NCI-H2227 treated with DMSO at 0.1 percent for 48 hours (cell line): Measurements from ENCODE around the gene SPEG.
"Not testable (repeated sequence)": the region's sequence is repeated elsewhere in the genome, so short reads cannot be mapped to it uniquely, and the experiment has no call there.

Experiments used
- DNase-seq: peaks from one replicate; lab custom pipeline; 2025; lab: John Stamatoyannopoulos, UW

Gene SPEG

GRCh38 chr2:219405451-219405850 lies 29.2 kb upstream of the SPEG start:
- no peak for DNase-seq

- DNase-seq, result no peak
These were observed 28.4 kb upstream of the SPEG start for GRCh38 chr2:219405958-219406860.

- no peak for DNase-seq
These were observed 27.8 kb upstream of the SPEG start for GRCh38 chr2:219406861-219407230.

GRCh38 chr2:219407343-219407742 lies 27.3 kb upstream of the SPEG start:
- not testable (repeated sequence) for DNase-seq

GRCh38 chr2:219408204-219408603 lies 26.4 kb upstream of the SPEG start:
- no peak for DNase-seq

- no peak for DNase-seq
These were observed 26.0 kb upstream of the SPEG start for GRCh38 chr2:219408631-219409030.

GRCh38 chr2:219409619-219410018 lies 25.0 kb upstream of the SPEG start:
- no peak for DNase-seq

- no peak for DNase-seq
These were observed 24.3 kb upstream of the SPEG start for GRCh38 chr2:219410390-219410789.

DNA sequence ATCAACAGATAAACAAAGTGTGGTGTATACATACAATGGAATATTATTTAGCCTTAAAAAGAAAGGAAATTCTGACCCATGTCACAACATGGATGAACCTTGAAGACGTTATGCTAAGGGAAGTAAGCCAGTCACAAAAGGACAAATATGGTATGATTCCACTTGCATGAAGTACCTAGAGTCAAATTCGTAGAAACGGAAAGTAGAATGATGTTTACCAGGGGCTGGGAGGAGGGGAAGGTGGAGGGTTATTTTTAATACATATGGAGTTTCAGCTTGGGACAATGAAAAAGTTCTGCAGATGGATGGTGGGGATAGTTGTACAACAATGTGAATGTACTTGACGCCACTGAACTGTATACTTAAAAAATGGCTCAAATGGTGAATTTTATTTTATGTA lies 19.8 kb upstream of the SPEG start:
- DNase-seq, result no peak

GRCh38 chr2:219415580-219416234 lies 18.9 kb upstream of the SPEG start:
- no peak for DNase-seq

DNA sequence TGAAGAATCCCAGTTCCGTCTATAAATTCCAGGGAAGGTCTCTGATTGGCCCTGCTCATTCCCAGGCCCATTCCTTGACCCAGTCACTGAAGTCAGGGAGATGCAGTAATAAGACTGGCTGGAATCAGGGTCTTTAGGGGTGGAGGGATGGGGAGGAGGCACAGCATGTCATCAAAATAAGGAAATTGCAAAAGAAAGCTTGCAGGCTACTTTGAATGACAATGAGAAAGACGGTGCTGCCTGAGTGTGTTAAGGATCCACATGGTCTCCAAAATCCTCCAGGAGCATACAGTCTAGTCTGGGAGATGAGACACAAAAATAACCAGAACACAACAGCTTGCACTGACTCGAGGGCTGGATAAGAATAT lies 18.4 kb upstream of the SPEG start:
- DNase-seq, result no peak

GRCh38 chr2:219416938-219417337 lies 17.7 kb upstream of the SPEG start:
- DNase-seq, result no peak

DNA sequence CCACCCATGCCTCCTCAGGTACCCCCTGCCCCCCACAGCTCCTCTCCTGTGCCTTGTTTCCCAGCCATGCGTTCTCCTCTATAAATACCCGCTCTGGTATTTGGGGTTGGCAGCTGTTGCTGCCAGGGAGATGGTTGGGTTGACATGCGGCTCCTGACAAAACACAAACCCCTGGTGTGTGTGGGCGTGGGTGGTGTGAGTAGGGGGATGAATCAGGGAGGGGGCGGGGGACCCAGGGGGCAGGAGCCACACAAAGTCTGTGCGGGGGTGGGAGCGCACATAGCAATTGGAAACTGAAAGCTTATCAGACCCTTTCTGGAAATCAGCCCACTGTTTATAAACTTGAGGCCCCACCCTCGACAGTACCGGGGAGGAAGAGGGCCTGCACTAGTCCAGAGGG lies 17.3 kb upstream of the SPEG start:
- no peak for DNase-seq

- no peak for DNase-seq
These were observed 16.3 kb upstream of the SPEG start, which contains the start of gene DES for GRCh38 chr2:219418155-219419011. Gene DES, plus strand, starts transcription at chr2:219418377. Its CDS starts 86 bp downstream, at chr2:219418463.

DNA sequence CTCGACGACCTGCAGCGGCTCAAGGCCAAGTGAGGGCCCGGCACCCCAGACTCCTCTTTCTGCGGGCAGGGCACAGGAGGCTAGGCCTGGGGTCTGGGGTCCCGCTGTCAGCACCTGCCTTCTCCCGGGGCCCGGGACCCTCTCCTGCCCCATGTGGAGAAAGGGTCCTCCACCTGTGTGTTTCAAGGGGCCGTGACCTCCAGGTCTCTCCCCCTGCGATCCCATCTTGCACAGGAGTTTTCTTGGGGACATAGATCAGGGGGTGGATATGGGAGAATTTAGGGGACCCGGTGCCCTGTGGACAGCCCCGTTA lies 15.7 kb upstream of the SPEG start:
- no peak for DNase-seq

DNA sequence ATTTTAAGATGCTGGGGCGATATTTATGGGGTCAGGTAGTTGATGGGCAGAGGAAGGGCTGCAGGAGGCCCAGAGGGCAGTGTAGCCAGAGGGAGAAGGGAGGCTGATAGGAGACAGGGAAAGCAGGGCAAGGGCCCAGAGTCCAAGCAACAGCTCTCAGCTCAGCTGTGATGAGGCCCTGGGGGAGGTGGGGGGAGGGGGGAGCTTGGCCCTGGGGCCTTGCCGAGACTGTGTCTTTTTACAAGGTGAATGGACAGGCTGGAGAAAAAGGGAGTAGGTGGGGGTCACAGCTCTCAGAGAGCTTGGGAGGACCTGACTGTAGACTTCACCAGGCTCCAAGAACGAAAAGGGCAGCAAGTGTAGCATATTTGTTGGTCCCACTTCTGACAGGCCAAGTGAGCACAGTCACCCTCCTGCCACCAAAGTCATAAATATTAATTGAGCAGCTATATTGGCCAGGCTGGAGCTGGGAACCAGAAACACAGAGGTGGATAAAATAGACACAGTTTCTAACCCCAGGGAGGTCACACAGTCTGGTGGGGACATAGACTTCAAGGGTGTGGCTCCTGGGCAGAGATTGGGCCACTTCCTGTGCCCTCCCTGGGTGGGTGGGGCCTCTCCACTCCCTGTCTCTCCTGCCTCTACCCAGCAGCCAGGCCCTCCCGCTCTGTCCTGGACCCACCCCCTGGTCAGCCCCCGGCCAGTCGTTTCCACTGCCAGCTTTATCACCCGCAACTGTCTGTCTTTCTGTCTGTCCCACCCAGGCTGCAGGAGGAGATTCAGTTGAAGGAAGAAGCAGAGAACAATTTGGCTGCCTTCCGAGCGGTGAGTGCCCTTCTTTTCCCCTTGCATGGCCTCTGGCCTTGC lies 15.1 kb upstream of the SPEG start:
- no peak for DNase-seq

DNA sequence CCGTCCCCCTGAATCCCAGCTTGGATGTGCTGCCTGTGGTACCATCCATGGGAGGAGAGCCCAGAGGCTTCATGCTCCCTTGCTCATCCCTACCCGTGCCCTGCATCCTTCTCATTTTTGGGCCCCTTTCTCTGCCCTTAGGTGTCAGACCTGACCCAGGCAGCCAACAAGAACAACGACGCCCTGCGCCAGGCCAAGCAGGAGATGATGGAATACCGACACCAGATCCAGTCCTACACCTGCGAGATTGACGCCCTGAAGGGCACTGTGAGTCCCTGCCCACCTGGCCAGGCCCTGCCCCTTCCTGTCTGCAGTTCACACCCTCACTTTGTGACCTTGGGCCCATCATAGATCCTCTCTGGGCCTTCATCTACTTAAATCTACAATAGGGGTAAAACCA lies 14.0 kb upstream of the SPEG start:
- no peak for DNase-seq

GRCh38 chr2:219421323-219421722 lies 13.3 kb upstream of the SPEG start:
- DNase-seq, result no peak

- no peak for DNase-seq
These were observed 11.6 kb upstream of the SPEG start for GRCh38 chr2:219422952-219423534.

DNA sequence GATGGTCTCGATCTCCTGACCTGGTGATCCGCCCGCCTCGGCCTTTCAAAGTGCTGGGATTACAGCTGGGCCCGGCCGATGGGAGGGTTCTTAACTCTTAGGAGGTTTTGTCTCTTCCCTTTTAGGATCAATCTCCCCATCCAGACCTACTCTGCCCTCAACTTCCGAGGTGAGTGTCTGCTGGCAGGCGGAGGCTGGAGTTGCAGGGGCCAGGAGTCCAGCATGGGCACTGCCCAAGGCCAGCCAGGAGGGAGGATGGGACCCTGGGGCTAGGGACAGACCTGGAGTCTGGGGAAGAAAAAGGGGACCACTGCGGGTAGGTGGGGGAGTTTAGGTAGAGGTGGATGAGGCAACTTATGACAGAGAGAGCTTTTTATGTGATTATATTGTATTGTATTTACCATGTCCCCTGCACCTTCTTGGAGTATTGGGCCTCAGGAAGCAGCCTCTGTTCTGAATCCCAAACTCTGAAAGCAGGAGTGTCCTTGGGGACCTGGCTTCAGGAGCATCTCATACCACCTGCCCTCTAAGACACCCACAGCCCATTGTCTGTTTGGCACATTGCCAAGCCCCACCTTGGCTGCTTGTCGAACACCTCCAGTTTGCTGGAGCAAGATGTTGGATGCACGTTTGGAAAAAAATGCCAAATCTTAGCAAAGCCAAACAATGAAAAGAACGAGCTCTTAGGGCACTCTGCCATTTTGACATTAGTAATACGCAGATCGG lies 10.8 kb upstream of the SPEG start:
- DNase-seq, result no peak
